IPS DF 6.9 (cell line): ENCODE data around the gene RALB.
"Not testable (repeated sequence)": the region's sequence is repeated elsewhere in the genome, so short reads cannot be mapped to it uniquely, and the experiment has no call there.

ENCODE experiments used
- DNase-seq: peaks from one replicate; pipeline ENCODE4 v3.0.0-alpha.2; 2013; ENCODE audit warnings: low read depth, low spot score
- H3K27ac ChIP-seq: one replicate; pipeline ENCODE4 v1.5.1; 2013; ENCODE audit warnings: low read length, control low read depth
- H3K27me3 ChIP-seq: 2 replicates; pipeline ENCODE4 v1.6.1; 2013; ENCODE audit warnings: mild to moderate bottlenecking, low read length; ENCODE audit not compliant: control insufficient read depth, insufficient read depth
- H3K36me3 ChIP-seq: 2 replicates; pipeline ENCODE4 v1.6.1; 2013; ENCODE audit warnings: low read length; ENCODE audit not compliant: control insufficient read depth, insufficient read depth
- H3K4me1 ChIP-seq: 2 replicates; pipeline ENCODE4 v1.6.1; 2013; ENCODE audit warnings: low read length; ENCODE audit not compliant: control insufficient read depth, insufficient read depth
- H3K4me3 ChIP-seq: 2 replicates; pipeline ENCODE4 v1.5.1; 2013; ENCODE audit warnings: mild to moderate bottlenecking, low read length
- H3K9me3 ChIP-seq: 2 replicates; pipeline ENCODE4 v1.6.1; 2013; ENCODE audit warnings: low read length, inconsistent platforms; ENCODE audit not compliant: control insufficient read depth, insufficient read depth
- WGBS: extraction: QIAGEN DNeasy Blood & Tissue Kit; methylation state at CpG from one replicate; pipeline ENCODE4 v1.1.7; 2013; ENCODE audit warnings: mixed read lengths, missing lambda C conversion rate; ENCODE audit not compliant: insufficient read length, insufficient coverage; 5-methylcytosine and 5-hydroxymethylcytosine counted together

Gene RALB

DNA sequence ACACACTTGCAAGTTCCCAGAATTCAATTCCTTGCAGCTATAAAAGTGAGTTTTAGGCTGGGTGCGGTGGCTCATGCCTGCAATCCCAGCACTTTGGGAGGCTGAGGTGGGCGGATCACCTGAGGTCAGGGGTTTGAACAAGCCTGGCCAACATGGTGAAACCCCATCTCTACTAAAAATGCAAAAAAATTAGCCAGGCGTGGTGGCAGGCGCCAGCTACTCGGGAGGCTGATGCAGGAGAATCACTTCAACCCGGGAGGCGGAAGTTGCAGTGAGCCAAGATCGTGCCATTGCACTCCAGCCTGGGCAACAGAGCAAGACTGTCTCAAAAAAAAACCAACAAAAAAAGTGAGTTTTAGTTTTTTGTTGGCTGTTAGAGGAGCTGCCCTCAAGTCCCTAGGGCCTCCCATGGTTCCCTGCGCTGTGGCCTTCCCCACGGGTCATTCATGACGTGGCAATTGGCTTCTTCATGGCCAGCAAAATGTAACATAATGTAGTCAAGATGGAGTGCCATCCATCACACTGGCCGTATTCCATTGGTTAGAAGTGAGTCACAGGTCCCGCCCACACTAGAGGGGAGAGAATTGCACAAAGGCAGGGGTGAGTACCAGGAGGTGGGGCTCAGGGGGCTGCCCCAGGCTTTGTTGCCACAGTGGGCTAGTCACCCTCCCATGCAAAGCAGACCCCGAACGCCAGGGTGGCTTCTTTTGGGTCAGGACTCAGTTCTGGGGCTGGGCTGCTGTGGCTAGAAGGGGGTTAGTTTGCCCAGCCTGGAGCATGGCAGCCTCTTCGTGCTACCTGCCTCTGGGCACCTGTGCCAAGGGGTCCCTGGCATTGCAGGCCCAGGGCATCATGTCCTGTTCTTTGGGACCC, 55.6 kb downstream of the RALB start:
- no peak for DNase-seq
- Histone ChIP-seq H3K9me3 (no peaks in the 10 kb centered on the region), H3K4me1 (peaks cover 3% of the 10 kb centered on the region; the same call in 1 of the 2 replicates), H3K4me3 (no peak overlapping the region), H3K27me3 (peaks cover 2% of the 10 kb centered on the region; the same call in 1 of the 2 replicates), H3K36me3 (no peaks in the 10 kb centered on the region), H3K27ac (no peak overlapping the region)
- WGBS = no CpG with 5 or more reads among the region's 16 CpGs

DNA sequence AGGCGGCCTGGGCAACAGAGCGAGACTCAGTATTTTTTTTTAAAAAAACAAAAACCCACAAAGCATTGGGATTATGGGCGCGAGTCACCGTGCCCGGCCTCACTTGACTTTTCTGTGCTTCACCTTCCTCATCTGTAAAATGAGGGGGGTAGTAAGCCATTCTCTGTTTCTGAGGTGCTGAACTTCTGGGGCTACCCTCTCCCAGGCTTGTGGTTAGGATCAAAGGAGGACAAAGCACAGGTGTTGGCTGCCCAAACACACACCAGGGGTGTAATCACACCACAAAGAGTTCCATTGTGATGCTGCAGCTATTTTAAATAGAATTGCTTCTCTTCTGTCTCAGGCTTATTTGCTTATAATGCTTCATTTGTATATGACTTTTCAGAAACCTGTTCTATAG, 57.5 kb downstream of the RALB start:
- WGBS = no CpG with 5 or more reads among the region's 6 CpGs
- H3K27me3 ChIP-seq = peaks cover 6% of the 10 kb centered on the region; the same call in 1 of the 2 replicates
- no peak overlapping the region for H3K27ac ChIP-seq
- H3K4me1 ChIP-seq = peaks cover 3% of the 10 kb centered on the region; the same call in 1 of the 2 replicates
- no peaks in the 10 kb centered on the region for H3K36me3 ChIP-seq
- DNase-seq = no peak
- H3K9me3 ChIP-seq = no peaks in the 10 kb centered on the region
- H3K4me3 ChIP-seq = no peak overlapping the region

GRCh38 chr2:120310841-120311240, 58.2 kb downstream of the RALB start:
- not testable (repeated sequence) for H3K9me3 ChIP-seq, H3K27me3 ChIP-seq, DNase-seq, H3K4me1 ChIP-seq, H3K36me3 ChIP-seq, H3K27ac ChIP-seq, H3K4me3 ChIP-seq
- no CpG with 5 or more reads among the region's 8 CpGs for WGBS

- no CpG with 5 or more reads among the region's 6 CpGs for WGBS
- H3K9me3 ChIP-seq = no peaks in the 10 kb centered on the region
- H3K4me1 ChIP-seq = peaks cover 6% of the 10 kb centered on the region
- H3K4me3 ChIP-seq = no peak overlapping the region
- peaks cover 6% of the 10 kb centered on the region; the same call in 1 of the 2 replicates for H3K27me3 ChIP-seq
- H3K36me3 ChIP-seq = no peaks in the 10 kb centered on the region
- no peak overlapping the region for H3K27ac ChIP-seq
- no peak for DNase-seq
Measured at GRCh38 chr2:120312076-120312475, 59.4 kb downstream of the RALB start.

DNA sequence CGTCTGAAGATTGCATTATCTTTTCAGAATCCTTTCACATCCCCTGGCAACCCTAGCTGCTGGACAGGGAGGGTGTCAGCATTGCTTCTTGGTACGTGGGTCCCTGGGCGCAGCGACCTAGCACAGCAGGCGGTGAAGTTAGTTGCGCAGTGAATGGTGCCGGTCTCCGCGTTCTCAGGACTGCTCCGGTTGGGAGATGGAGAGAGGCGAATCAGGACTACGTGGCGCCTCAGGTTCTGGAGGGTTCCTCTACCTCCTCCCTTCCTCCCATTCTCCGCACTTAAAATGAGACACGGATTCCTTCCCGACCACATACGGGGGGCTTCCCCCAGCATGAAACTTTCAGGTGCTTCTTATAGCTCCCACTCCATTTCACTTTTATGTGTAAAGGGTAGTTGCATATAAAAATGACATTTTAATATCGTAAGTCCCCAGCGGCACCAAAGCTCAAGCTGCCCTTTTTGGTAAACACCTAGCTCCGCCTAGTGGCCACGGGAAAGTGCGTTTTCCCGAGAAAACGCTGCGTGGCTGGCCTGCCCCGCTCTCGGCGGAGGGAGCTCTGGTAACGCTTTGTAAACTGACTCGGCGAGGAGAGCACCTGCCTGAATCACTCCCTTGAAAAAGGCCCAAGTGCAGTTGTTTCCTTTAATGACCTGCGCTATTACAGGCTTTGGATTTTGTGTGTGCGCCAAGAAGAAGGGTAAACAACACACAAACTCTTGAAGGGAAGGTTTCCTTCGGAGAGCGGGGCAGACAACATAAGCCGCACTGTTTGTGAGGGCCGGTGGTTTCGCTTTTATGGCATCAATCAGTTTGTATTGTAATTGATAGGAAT, 60.4 kb downstream of the RALB start:
- WGBS = no CpG with 5 or more reads among the region's 38 CpGs
- Histone ChIP-seq H3K27me3 (peaks cover 6% of the 10 kb centered on the region; the same call in 1 of the 2 replicates), H3K9me3 (no peaks in the 10 kb centered on the region), H3K27ac (no peak overlapping the region), H3K4me1 (peaks cover 6% of the 10 kb centered on the region), H3K4me3 (peak overlapping the region; percentile 7; the same call in 1 of the 2 replicates), H3K36me3 (no peaks in the 10 kb centered on the region)
- peak; percentile 47 for DNase-seq

DNA sequence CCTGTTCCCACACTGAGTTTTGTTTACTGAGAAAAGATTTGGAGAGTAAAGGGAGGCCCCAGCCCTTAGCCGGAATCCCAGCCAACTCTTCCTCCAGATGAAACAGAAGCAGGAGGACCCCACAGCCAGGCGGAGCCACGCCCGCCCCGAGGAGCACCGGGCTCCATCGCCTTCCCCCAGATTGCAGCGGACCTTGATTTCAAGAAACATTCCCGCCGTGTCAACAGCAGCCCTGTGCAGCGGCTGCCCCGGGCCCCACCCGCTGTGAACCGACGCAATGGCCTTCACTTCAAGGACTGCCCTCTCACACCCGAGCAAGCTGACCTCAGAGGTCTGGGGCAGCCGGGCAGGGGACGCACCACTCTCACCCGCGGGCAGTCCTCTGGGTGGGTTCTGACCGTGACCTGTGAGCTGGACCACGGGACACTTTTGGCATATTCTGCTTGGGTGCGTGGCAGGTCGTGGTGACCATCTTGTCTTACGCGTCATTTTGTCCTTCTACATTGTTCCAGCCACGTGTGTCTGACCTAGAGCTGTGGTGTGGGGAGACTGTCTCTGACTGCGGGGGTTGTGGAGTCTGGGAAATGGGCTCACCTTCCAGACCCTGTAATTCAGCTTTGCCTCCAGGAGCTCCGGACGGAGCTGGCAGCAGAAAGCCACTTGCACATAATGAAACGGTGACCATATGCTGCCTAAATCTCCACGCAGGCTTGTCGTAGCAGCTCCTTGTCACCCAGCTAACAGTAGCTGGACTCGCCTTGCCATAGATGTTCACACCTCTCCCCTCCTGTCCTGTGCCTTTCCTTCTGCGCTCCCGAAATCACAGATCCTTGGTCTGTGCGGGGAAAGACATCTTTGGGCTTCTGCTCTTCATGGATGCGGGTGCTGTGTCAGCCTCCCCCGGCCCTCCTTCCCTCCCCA, 61.3 kb downstream of the RALB start:
- Histone ChIP-seq H3K9me3 (no peaks in the 10 kb centered on the region), H3K36me3 (no peaks in the 10 kb centered on the region), H3K4me3 (no peak overlapping the region), H3K27ac (no peak overlapping the region), H3K27me3 (peaks cover 6% of the 10 kb centered on the region; the same call in 1 of the 2 replicates), H3K4me1 (peaks cover 6% of the 10 kb centered on the region)
- no CpG with 5 or more reads among the region's 39 CpGs for WGBS
- DNase-seq = no peak

- DNase-seq = no peak
- Histone ChIP-seq H3K27ac (no peak overlapping the region), H3K27me3 (peaks cover 6% of the 10 kb centered on the region; the same call in 1 of the 2 replicates), H3K4me1 (peaks cover 6% of the 10 kb centered on the region), H3K4me3 (no peak overlapping the region), H3K9me3 (no peaks in the 10 kb centered on the region), H3K36me3 (no peaks in the 10 kb centered on the region)
- WGBS = no CpG with 5 or more reads among the region's 19 CpGs
Measured at GRCh38 chr2:120314690-120315366, 62.2 kb downstream of the RALB start.

GRCh38 chr2:120315367-120316033, 62.8 kb downstream of the RALB start:
- no peak overlapping the region for H3K4me3 ChIP-seq
- H3K36me3 ChIP-seq = no peaks in the 10 kb centered on the region
- peaks cover 5% of the 10 kb centered on the region for H3K4me1 ChIP-seq
- no CpG with 5 or more reads among the region's 17 CpGs for WGBS
- DNase-seq = no peak
- H3K9me3 ChIP-seq = no peaks in the 10 kb centered on the region
- peaks cover 5% of the 10 kb centered on the region; the same call in 1 of the 2 replicates for H3K27me3 ChIP-seq
- H3K27ac ChIP-seq = no peak overlapping the region

GRCh38 chr2:120316071-120316470, 63.4 kb downstream of the RALB start:
- H3K27me3 ChIP-seq = peaks cover 4% of the 10 kb centered on the region; the same call in 1 of the 2 replicates
- peaks cover 5% of the 10 kb centered on the region for H3K4me1 ChIP-seq
- H3K36me3 ChIP-seq = no peaks in the 10 kb centered on the region
- H3K27ac ChIP-seq = no peak overlapping the region
- H3K4me3 ChIP-seq = no peak overlapping the region
- no CpG with 5 or more reads among the region's 5 CpGs for whole genome bisulfite sequencing
- DNase-seq = no peak
- no peaks in the 10 kb centered on the region for H3K9me3 ChIP-seq
